H9 (cell line): ENCODE data around the gene SLC12A2. TPM values are rescaled to one million over a fixed set of nuclear protein-coding genes. Genes with fewer than 3 reads are reported as not detected.

ENCODE experiments used
- DNase-seq: peaks from one replicate; pipeline ENCODE4 v3.0.0-alpha.2; 2017
- H2AFZ ChIP-seq: one replicate; pipeline ENCODE4 v1.6.1; 2013; ENCODE audit warnings: mild to moderate bottlenecking, low read length, control low read depth, moderate library complexity
- H2AK5ac ChIP-seq: 2 replicates; pipeline ENCODE4 v1.6.1; 2013; ENCODE audit warnings: low read length, control low read depth, mixed read lengths; ENCODE audit not compliant: insufficient read length
- H2BK120ac ChIP-seq: one replicate; pipeline ENCODE4 v1.6.1; 2013; ENCODE audit warnings: low read depth, mild to moderate bottlenecking, low read length, control low read depth, inconsistent platforms; ENCODE audit not compliant: poor library complexity, severe bottlenecking
- H2BK12ac ChIP-seq: 2 replicates; pipeline ENCODE4 v1.6.1; 2013; ENCODE audit warnings: low read length, control low read depth, mixed read lengths, low read depth; ENCODE audit not compliant: insufficient read length
- H2BK15ac ChIP-seq: 2 replicates; pipeline ENCODE4 v1.6.1; 2013; ENCODE audit warnings: low read depth, low read length, control low read depth
- H2BK20ac ChIP-seq: one replicate; pipeline ENCODE4 v1.6.1; 2013; ENCODE audit warnings: low read depth, mild to moderate bottlenecking, low read length, control low read depth, inconsistent platforms; ENCODE audit not compliant: poor library complexity, severe bottlenecking
- H2BK5ac ChIP-seq: 2 replicates; pipeline ENCODE4 v1.6.1; 2013; ENCODE audit warnings: low read length, control low read depth, mixed read lengths; ENCODE audit not compliant: insufficient read length
- H3K14ac ChIP-seq: 2 replicates; pipeline ENCODE4 v1.6.1; 2013; ENCODE audit warnings: low read length, control low read depth; ENCODE audit not compliant: insufficient read depth
- H3K18ac ChIP-seq: 2 replicates; pipeline ENCODE4 v1.6.1; 2013; ENCODE audit warnings: low read depth, mild to moderate bottlenecking, mixed read lengths, low read length, control low read depth; ENCODE audit not compliant: insufficient read length
- H3K23ac ChIP-seq: 2 replicates; pipeline ENCODE4 v1.6.1; 2013; ENCODE audit warnings: low read length, control low read depth, mixed read lengths, low read depth; ENCODE audit not compliant: insufficient read length
- H3K23me2 ChIP-seq: 2 replicates; pipeline ENCODE4 v1.6.1; 2013; ENCODE audit warnings: low read depth, mild to moderate bottlenecking, mixed read lengths, low read length, control low read depth; ENCODE audit not compliant: insufficient read length, poor library complexity, severe bottlenecking
- H3K27ac ChIP-seq: 2 replicates; pipeline ENCODE4 v1.5.1; 2013; ENCODE audit warnings: low read length, control low read depth, mixed read lengths, low read depth; ENCODE audit not compliant: insufficient read length
- H3K27me3 ChIP-seq: 2 replicates; pipeline ENCODE4 v1.6.1; 2013; ENCODE audit warnings: low read length, control low read depth, inconsistent platforms; ENCODE audit not compliant: insufficient read depth
- H3K4ac ChIP-seq: 2 replicates; pipeline ENCODE4 v1.6.1; 2013; ENCODE audit warnings: low read depth, mild to moderate bottlenecking, control low read depth, inconsistent platforms, low read length, moderate library complexity
- H3K4me1 ChIP-seq: 2 replicates; pipeline ENCODE4 v1.6.1; 2013; ENCODE audit warnings: low read length, control low read depth, inconsistent platforms; ENCODE audit not compliant: insufficient read depth
- H3K4me2 ChIP-seq: 2 replicates; pipeline ENCODE4 v1.6.1; 2013; ENCODE audit warnings: low read length, control low read depth, mixed read lengths; ENCODE audit not compliant: insufficient read length, insufficient read depth
- H3K56ac ChIP-seq: 2 replicates; pipeline ENCODE4 v1.6.1; 2013; ENCODE audit warnings: low read depth, mild to moderate bottlenecking, mixed read lengths, low read length, control low read depth; ENCODE audit not compliant: insufficient read length
- H3K79me1 ChIP-seq: 2 replicates; pipeline ENCODE4 v1.6.1; 2013; ENCODE audit warnings: low read depth, mild to moderate bottlenecking, moderate library complexity, low read length, control low read depth, inconsistent platforms; ENCODE audit not compliant: insufficient read depth, poor library complexity, severe bottlenecking
- H3K79me2 ChIP-seq: 2 replicates; pipeline ENCODE4 v1.6.1; 2013; ENCODE audit warnings: low read length, control low read depth, inconsistent platforms; ENCODE audit not compliant: insufficient read depth
- H3K9ac ChIP-seq: 2 replicates; pipeline ENCODE4 v1.6.1; 2013; ENCODE audit warnings: low read length, control low read depth, mixed read lengths; ENCODE audit not compliant: insufficient read length; ENCODE audit errors: extremely low read depth
- H3K9me3 ChIP-seq: one replicate; pipeline ENCODE4 v1.6.1; 2013; ENCODE audit warnings: low read depth, low read length, inconsistent platforms; ENCODE audit not compliant: control insufficient read depth
- H3T11ph ChIP-seq: one replicate; pipeline ENCODE4 v1.6.1; 2013; ENCODE audit warnings: mild to moderate bottlenecking, low read length, control low read depth, inconsistent platforms
- H4K20me1 ChIP-seq: one replicate; pipeline ENCODE4 v1.6.1; 2013; ENCODE audit not compliant: control insufficient read depth, insufficient read length, insufficient read depth
- H4K5ac ChIP-seq: 2 replicates; pipeline ENCODE4 v1.6.1; 2013; ENCODE audit warnings: low read depth, mild to moderate bottlenecking, mixed read lengths, low read length, control low read depth; ENCODE audit not compliant: insufficient read length
- H4K8ac ChIP-seq: replicated peaks from 2 replicates; pipeline ENCODE4 v1.6.1; 2013; ENCODE audit warnings: low read length, control low read depth, mixed read lengths, low read depth; ENCODE audit not compliant: insufficient read length
- H4K91ac ChIP-seq: 2 replicates; pipeline ENCODE4 v1.6.1; 2013; ENCODE audit warnings: low read depth, mild to moderate bottlenecking, moderate library complexity, mixed read lengths, low read length, control low read depth; ENCODE audit not compliant: insufficient read length
- H3K27ac Mint-ChIP-seq, 3 experiments: 2 replicates in 2 of 3; 3 replicates in 1 of 3; pipeline ENCODE4 v1.8.0; 2020 to 2021; ENCODE audit warnings: mixed read lengths in 3 of 3, mild to moderate bottlenecking in 1 of 3, moderate library complexity in 1 of 3
- H3K27me3 Mint-ChIP-seq: 2 replicates; pipeline ENCODE4 v1.8.0; 2021; ENCODE audit warnings: low read depth, mild to moderate bottlenecking, moderate library complexity, mixed read lengths
- H3K36me3 Mint-ChIP-seq, 3 experiments: 2 replicates in 2 of 3; 3 replicates in 1 of 3; pipeline ENCODE4 v1.8.0; 2020 to 2021; ENCODE audit warnings: low read depth in 3 of 3, mixed read lengths in 3 of 3; ENCODE audit not compliant: insufficient read depth in 1 of 3
- H3K4me1 Mint-ChIP-seq, 2 experiments: 2 replicates each; pipeline ENCODE4 v1.8.0; 2020; ENCODE audit warnings: mixed read lengths in 2 of 2
- H3K4me3 Mint-ChIP-seq, 2 experiments: 2 replicates in 1 of 2; 3 replicates in 1 of 2; pipeline ENCODE4 v1.8.0; 2020 to 2021; ENCODE audit warnings: mild to moderate bottlenecking in 2 of 2, mixed read lengths in 2 of 2, moderate library complexity in 1 of 2
- H3K9me3 Mint-ChIP-seq, 2 experiments: 2 replicates in 1 of 2; 3 replicates in 1 of 2; pipeline ENCODE4 v1.8.0; 2020; ENCODE audit warnings: mild to moderate bottlenecking in 2 of 2, mixed read lengths in 2 of 2, moderate library complexity in 1 of 2
- CTCF ChIP-seq: fragments of 200-600 bp; sonication (generic); conservative IDR thresholded peaks from 3 replicates; pipeline ENCODE4 v1.8.0; 2021; ENCODE audit warnings: antibody characterized with exemption, mild to moderate bottlenecking
- WGBS: extraction: QIAGEN DNeasy Blood & Tissue Kit; methylation state at CpG from one replicate; pipeline ENCODE4 v1.1.7; 2013; ENCODE audit warnings: missing lambda C conversion rate, low lambda C conversion rate, mixed read lengths; ENCODE audit not compliant: insufficient read length; ENCODE audit errors: extremely low coverage; 5-methylcytosine and 5-hydroxymethylcytosine counted together
- total RNA-seq: library from RNA; stranded (reverse); gene quantifications from 2 replicates; pipeline ENCODE4 v1.2.1, GENCODE V29; 2021

SLC12A2 gene
- total RNA-seq, 1 experiment from 2014 or later, result 17.9 TPM

DNA sequence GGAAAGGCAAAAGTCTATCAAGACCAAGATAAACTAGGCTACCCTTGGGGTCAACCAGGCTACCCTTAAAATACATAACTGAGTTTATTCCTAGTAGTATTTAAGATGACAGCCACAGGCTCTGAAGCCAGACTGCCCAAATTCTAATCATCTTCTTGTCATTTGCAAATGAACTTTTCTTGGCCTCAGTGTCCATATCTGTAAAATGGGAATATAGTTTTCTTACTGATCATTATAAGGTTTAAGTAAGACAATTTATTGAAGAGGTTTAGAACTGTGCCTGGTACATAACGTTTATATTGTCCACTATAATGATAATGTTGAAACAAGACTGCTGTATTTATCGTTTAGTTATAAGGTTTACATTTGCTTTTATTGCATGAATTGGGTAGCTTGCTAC is 112.5 kb downstream of the SLC12A2 start:
- Histone ChIP-seq H2AK5ac (no peak overlapping the region), H2BK15ac (no peak overlapping the region), H3K79me1 (no peaks in the 10 kb centered on the region), H3K23me2 (no peaks in the 10 kb centered on the region), H2BK12ac (no peak overlapping the region), H3K27ac (no peak overlapping the region), H3K4ac (no peak overlapping the region), H3K79me2 (no peaks in the 10 kb centered on the region), H4K5ac (no peak overlapping the region), H3K9me3 (no peaks in the 10 kb centered on the region), H3K27me3 (no peaks in the 10 kb centered on the region), H3K9ac (no peak overlapping the region), H3K4me1 (0 out of 2 replicates have a peak, but pooled peaks cover 3% of the 10 kb centered on the region), H3K14ac (no peak overlapping the region), H2BK20ac (no peak overlapping the region), H4K91ac (no peak overlapping the region), H3K4me2 (no peak overlapping the region), H3K23ac (no peak overlapping the region), H3K56ac (no peak overlapping the region), H3T11ph (no peak overlapping the region), H2BK5ac (no peak overlapping the region), H2AFZ (no peak overlapping the region), H3K18ac (no peak overlapping the region), H2BK120ac (no peak overlapping the region), H4K8ac (no peak overlapping the region), H4K20me1 (no peaks in the 10 kb centered on the region)
- Mint-ChIP-seq H3K27ac (no peak overlapping the region), H3K9me3 (no peaks in the 10 kb centered on the region), H3K4me3 (no peak overlapping the region), H3K36me3 (no peaks in the 10 kb centered on the region), H3K4me1 (peaks cover 6 to 7% of the 10 kb centered on the region in 2 experiments), H3K27me3 (peaks cover 14% of the 10 kb centered on the region)
- TF ChIP-seq CTCF, result no peak
- DNase-seq, result no peak
- WGBS, result no CpG with 5 or more reads among the region's 2 CpGs
